NCI-H2171 (cell line): ENCODE data around the gene SPDYE1.
A peak's percentile ranks its signal among the peaks of the same experiment; 100 is the strongest.

Experiments used
- DNase-seq: peaks from one replicate; lab custom pipeline; 2025; lab: John Stamatoyannopoulos, UW

The SPDYE1 gene

GRCh38 chr7:44044315-44045225, 46.9 kb downstream of the SPDYE1 start, which contains the start of gene DBNL:
DBNL (plus strand) TSS chr7:44044702; CDS start chr7:44044738, 36 bp downstream.
- DNase-seq = peak; percentile 78

GRCh38 chr7:44045226-44046014, 47.7 kb downstream of the SPDYE1 start:
- no peak for DNase-seq

GRCh38 chr7:44046321-44047061, 48.8 kb downstream of the SPDYE1 start:
- DNase-seq = no peak

DNA sequence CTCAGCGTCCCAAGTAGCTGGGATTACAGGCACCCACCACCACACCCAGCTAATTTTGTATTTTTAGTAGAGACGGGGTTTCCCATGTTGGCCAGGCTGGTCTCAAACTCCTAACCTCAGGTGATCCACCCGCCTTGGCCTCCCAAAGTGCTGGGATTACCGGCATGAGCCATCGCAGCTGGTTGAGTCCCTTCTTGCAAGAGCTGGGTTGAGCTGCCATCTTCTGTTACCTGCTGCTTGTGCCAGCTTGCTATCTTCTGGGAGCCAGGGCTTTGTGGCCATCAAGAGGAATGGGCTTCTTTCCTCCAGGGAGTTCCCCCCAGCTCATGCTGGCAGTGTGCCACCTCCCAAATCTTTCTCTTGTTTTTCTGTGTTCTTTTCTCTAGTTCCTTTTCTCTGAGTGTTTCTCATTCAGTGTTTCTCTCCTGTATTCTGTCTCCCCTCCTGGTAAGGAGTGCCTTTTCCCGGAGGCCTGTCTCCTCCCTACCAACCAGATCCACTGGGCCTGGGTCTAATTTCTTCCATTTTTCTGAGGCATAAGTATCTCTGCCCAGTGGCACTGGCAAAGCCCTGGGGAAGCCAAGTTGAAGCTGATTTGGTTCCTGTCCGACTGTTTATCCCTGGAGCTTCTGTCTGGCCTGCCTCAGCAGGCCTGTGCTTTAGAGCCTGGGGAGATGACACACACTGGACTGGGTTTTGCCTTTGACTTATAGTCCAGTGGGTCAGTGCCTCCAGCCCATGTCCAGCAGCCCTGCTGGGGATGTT, 50.5 kb downstream of the SPDYE1 start:
- no peak for DNase-seq

- DNase-seq = no peak
These were observed 52.6 kb downstream of the SPDYE1 start for GRCh38 chr7:44050121-44050914.

DNA sequence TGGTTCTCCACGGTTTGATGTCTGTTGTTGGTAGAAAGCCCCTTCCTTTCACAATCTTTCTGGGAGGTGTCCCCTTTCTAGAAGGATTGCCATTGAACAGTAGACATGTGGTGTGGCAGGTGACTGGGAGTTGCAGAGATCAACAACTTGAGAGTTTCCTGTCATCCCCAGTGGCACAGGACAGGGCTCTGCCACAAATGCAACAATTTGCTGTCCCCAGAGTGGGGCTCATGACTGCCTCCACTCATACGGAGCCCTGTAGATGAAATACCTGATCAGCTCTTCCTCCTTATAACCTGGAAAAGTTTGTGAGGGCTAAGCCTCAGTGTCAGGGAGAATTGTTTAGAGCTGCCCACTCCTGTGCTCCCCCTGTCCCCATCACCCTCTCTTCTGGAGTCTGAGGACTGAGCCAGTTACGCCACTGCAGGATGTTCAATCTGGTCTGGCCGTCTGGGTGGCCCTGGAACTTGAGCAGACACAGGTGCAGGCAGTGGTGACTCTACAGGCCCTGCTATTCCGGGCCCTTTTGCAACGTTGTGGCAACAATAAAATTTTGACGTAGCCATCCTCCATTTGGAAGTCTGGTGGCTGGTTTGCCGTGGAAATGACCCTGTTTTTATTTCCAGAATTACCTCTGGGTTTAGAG, 53.3 kb downstream of the SPDYE1 start:
- DNase-seq = no peak

DNA sequence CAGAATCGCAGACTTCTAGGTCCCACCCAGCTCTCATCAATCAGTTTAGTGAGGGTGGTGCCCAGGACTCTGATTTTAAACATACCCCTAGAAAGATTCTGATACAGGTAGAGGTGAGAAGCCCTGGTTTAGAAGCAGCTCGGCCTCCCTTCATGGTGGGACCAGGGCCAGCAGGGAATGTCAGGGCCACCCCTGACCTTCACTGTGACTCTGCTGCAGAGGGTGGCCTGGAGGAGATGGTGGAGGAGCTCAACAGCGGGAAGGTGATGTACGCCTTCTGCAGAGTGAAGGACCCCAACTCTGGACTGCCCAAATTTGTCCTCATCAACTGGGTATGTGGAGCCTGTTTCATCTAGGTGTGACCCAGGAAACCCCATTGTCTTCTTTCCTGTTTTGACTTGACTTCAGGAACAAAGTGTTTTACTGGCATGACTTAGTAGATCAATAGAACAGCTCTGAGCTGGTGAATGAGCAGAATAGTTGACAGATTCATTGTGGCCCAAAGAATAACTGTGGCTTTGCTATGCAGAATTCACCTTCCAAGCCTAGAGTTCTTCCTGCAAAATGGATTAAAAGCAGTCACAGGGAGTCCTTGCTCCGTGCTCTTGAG, 54.0 kb downstream of the SPDYE1 start:
- DNase-seq = no peak

DNA sequence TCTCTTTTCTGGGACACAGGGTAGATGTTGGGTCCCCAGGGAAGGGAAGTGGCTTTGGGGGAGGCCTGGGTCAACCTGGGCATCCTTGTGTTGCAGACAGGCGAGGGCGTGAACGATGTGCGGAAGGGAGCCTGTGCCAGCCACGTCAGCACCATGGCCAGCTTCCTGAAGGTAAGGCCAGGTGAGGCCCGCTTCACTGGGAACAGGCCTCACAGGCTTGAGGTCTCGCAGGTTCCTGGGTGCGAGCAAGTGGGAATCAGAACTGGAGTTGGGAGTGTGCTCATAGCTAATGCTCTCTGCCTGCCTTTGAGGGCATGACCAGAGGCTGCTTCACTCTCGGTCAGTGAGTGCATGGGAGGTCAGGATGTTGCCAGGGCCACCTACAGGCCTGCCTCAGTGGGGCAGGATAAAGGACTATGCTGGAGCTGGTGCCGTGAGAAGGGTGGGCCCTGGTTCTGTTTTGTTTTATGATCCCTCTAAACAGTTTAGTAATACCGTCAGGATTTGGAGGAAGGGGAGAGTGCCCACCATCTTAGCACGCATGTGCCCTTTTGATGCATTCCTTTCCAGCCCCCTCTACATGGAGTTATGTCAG, 55.2 kb downstream of the SPDYE1 start:
- DNase-seq = no peak

- no peak for DNase-seq
These were observed 59.0 kb downstream of the SPDYE1 start for GRCh38 chr7:44056681-44057080.

DNA sequence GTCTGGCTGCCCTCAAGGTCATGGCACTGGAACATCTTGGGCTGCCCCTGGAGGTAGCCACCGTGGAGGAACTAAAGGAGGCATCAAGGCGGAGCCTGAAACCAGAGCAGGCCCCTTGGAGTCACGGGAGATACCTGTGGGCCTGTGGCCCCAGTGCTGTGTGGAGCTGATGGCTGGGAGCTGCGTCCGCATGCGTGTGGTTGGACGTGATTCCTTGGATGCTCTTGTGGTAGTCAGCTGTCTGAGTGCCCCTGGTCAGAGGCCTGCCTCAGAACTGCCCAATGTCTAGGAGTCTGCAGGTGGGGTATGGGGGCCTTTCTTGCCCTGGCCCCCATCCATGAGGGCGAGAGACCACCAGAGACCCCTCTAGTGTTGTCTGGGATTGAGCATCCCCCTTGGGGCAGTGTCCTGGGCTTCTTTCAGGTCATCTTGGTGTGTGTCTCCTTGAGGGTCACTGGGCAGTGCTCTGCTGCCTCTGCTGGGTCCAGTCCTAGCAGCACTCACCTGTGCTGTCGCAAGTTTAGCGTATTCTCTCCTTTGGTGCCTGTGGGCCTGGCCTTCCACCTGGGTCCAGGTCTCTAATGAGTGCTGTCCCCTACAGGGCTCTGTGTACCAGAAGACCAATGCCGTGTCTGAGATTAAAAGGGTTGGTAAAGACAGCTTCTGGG, 59.6 kb downstream of the SPDYE1 start:
- no peak for DNase-seq

GRCh38 chr7:44057849-44058758, 60.4 kb downstream of the SPDYE1 start:
- no peak for DNase-seq

DNA sequence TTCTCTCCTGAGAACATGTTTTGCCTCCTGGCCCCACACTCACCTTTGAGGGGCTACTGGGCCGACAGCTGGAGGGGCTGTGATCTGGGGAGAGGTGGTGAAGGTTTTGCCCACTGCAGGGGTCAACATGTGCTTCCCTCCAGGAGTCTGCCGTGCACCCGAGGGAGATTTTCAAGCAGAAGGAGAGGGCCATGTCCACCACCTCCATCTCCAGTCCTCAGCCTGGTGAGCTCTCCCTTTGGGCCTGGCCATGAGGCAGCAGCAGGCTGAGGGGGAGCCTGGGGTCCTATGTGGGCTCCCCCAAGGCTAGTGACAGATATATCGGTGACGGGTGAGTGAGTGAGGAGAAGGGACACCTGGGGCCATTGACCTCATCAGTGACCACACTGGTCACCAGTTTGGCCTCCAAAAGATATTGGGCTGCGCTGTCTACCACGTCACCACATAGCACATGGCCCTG, 61.1 kb downstream of the SPDYE1 start:
- no peak for DNase-seq

DNA sequence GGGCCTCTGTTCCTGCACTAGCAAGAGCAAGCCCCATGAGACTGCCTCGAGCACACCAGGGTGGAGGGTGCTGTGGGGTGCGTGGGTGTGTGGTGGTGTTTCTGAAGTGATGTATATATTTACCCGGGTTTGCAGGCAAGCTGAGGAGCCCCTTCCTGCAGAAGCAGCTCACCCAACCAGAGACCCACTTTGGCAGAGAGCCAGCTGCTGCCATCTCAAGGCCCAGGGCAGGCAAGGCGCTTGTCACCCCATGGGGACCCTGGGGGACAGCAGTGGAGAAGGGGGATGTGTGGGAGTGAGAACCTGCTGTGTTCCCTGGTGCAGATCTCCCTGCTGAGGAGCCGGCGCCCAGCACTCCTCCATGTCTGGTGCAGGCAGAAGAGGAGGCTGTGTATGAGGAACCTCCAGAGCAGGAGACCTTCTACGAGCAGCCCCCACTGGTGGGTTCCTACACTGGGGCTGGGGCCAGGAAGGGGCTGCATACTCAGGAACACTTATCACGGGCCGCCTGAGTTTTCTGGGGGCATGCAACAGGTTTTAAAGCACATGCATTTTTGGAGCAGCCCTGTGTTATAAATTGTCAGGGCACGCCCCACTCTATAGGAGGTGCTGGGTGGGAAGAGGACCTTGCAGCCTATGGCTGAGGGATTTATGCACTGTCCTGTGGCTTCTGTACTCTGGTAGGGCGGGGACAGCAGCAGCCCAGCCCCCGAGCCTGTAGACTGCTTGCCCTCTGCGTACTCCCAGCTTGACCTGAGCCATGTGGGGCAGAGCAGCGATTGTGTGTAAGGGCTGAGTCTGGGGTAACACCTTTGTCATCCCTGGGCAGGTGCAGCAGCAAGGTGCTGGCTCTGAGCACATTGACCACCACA, 61.8 kb downstream of the SPDYE1 start:
- no peak for DNase-seq
